ENCODE data around the gene ZBTB8A. TPM values are rescaled to one million over a fixed set of nuclear protein-coding genes. Genes with fewer than 3 reads are reported as not detected.

ZBTB8A gene
- total RNA-seq, 1 donor from 2014 or later = 10.7 TPM

DNA sequence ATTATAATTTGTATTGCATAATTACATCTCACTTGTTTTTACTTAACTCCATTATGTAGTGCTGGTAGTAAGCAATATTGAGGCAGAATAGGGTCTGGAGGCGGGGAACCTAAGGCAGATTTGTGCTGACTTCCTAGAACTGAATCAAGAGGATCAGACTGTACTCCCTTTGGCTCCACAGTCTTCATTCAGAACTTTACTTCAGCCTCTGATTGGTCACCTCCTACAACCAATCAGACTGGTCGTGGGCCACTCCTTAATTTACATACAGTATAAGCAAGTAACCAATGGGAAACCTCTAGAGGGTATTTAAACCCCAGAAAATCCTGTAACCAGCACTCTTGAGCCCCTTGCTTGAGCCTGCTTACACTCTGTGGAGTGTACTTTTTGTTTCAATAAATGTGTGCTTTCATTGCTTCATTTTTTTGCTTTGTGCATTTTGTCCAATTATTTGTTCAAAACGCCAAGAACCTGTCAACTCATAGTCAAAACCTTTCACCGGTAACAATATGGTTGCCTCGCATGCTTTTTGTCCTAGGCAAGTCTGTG, 79.5 kb downstream of the ZBTB8A start:
- peaks cover 18% of the 10 kb centered on the region for H3K36me3 Mint-ChIP-seq (ENCODE audit: unreplicated experiment)
- no peaks in the 10 kb centered on the region for H3K9me3 Mint-ChIP-seq (ENCODE audit: unreplicated experiment)
- H3K27ac Mint-ChIP-seq (ENCODE audit: unreplicated experiment) = no peak overlapping the region
- H3K4me3 Mint-ChIP-seq (ENCODE audit: unreplicated experiment) = no peak overlapping the region
- H3K27me3 Mint-ChIP-seq (ENCODE audit: unreplicated experiment) = no peaks in the 10 kb centered on the region
- DNase-seq (ENCODE audit: extremely low spot score, unreplicated experiment) = no peak
- no peaks in the 10 kb centered on the region for H3K4me1 Mint-ChIP-seq (ENCODE audit: unreplicated experiment)
- TF ChIP-seq, protein P1, sequence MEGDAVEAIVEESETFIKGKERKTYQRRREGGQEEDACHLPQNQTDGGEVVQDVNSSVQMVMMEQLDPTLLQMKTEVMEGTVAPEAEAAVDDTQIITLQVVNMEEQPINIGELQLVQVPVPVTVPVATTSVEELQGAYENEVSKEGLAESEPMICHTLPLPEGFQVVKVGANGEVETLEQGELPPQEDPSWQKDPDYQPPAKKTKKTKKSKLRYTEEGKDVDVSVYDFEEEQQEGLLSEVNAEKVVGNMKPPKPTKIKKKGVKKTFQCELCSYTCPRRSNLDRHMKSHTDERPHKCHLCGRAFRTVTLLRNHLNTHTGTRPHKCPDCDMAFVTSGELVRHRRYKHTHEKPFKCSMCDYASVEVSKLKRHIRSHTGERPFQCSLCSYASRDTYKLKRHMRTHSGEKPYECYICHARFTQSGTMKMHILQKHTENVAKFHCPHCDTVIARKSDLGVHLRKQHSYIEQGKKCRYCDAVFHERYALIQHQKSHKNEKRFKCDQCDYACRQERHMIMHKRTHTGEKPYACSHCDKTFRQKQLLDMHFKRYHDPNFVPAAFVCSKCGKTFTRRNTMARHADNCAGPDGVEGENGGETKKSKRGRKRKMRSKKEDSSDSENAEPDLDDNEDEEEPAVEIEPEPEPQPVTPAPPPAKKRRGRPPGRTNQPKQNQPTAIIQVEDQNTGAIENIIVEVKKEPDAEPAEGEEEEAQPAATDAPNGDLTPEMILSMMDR (IDR thresholded peaks at IDR 0.05) = no peak

DNA sequence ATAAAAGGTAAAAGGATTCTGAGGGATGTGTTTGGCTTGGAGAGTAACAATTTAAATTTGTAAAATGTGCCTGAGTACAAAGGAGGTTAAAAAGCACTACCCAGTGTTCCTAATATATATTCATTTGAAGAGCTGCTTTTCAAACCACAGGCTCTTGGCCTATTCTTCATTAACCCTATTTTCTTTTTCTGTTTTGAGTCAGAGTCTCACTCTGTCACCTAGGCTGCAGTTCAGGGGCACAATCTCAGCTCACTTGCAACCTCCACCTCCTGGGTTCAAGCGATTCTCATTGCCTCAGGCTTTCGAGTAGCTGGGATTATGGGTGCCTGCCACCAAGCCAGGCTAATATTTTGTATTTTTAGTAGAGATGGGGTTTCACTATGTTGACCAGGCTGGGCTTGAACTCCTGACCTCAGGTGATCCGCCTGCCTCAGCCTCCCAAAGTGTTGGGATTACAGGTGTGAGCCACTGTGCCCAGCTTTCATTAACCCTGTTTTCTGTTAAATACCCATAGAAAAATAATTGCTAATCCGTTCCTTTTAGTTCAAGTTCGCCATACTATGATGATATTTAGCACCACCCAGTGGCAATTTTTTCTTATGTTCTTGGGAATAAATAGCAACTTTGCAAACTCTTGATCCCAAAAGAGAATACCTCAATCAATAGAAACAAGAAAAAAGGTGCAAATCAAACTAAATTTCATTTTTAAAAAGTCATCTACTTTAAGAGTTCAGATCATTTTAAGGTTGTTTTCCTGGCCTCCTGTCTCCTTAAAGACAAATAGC, 80.7 kb downstream of the ZBTB8A start:
- TF ChIP-seq, protein P1 (IDR thresholded peaks at IDR 0.05) = peak; percentile 42
- H3K4me1 Mint-ChIP-seq (ENCODE audit: unreplicated experiment) = no peaks in the 10 kb centered on the region
- no peak overlapping the region for H3K4me3 Mint-ChIP-seq (ENCODE audit: unreplicated experiment)
- H3K27me3 Mint-ChIP-seq (ENCODE audit: unreplicated experiment) = no peaks in the 10 kb centered on the region
- H3K27ac Mint-ChIP-seq (ENCODE audit: unreplicated experiment) = no peak overlapping the region
- DNase-seq (ENCODE audit: extremely low spot score, unreplicated experiment) = no peak
- H3K36me3 Mint-ChIP-seq (ENCODE audit: unreplicated experiment) = peaks cover 18% of the 10 kb centered on the region
- no peaks in the 10 kb centered on the region for H3K9me3 Mint-ChIP-seq (ENCODE audit: unreplicated experiment)

DNA sequence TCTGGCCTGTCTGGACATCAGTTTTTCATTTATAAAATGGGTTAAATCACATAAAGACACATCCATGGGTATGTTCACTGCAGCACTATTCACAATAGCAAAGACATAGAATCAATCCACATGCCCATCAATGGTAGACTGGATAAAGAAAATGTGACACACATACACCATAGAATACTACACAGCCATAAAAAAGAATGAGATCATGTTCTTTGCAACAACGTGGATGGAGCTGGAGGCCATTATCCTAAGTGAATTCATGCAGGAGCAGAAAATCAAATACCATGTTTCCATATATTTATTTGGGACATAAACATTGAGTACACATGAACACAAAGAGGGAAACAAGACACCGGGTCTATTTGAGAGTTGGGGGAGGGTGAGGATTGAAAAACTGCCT, 83.0 kb downstream of the ZBTB8A start:
- peaks cover 18% of the 10 kb centered on the region for H3K36me3 Mint-ChIP-seq (ENCODE audit: unreplicated experiment)
- no peak overlapping the region for H3K4me3 Mint-ChIP-seq (ENCODE audit: unreplicated experiment)
- TF ChIP-seq, protein P1 (IDR thresholded peaks at IDR 0.05) = no peak
- DNase-seq (ENCODE audit: extremely low spot score, unreplicated experiment) = no peak
- no peaks in the 10 kb centered on the region for H3K27me3 Mint-ChIP-seq (ENCODE audit: unreplicated experiment)
- H3K4me1 Mint-ChIP-seq (ENCODE audit: unreplicated experiment) = no peaks in the 10 kb centered on the region
- no peak overlapping the region for H3K27ac Mint-ChIP-seq (ENCODE audit: unreplicated experiment)
- H3K9me3 Mint-ChIP-seq (ENCODE audit: unreplicated experiment) = no peaks in the 10 kb centered on the region

DNA sequence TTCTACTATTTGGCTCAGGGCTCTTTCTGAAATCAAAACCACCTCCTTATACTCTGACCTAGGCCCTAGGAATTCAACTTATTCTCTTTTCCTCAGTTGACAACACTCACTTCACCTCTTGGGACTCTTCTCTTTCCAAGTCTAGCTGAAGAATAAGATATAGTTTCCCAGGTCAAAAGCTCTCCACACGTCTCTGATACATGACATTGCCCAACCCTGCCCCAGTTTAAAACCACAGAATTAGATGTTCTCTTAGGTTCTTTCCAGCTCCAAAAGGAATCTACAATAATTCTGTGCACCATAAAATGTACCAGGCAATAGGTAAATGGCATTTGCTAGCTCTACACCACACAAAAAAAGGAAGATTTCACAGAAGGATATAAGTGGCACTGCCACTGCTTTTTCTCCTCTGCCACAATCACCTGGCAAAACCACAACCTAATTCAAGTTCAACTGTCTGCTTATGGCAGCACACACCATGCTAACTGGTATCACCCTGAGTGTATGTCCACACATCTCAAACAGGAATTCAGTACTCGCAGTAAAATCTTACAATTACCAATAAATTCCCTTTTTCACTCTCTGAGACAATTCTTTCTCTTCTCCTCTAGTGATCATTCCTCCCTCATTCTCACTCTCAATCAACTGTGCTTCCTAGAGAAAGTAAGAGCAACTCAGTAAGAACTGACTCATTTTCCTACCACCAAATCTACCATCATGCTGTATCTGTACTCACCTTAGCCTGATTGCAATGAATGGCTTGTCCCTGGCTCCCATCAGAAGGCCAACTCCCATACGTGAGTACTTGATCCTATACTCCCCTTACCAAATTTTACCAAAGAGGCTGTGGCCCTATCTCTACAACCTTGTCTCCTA, 83.8 kb downstream of the ZBTB8A start:
- TF ChIP-seq, protein P1 (IDR thresholded peaks at IDR 0.05) = no peak
- Mint-ChIP-seq H3K27me3 (ENCODE audit: unreplicated experiment) (no peaks in the 10 kb centered on the region), H3K27ac (ENCODE audit: unreplicated experiment) (no peak overlapping the region), H3K36me3 (ENCODE audit: unreplicated experiment) (peaks cover 22% of the 10 kb centered on the region), H3K4me1 (ENCODE audit: unreplicated experiment) (no peaks in the 10 kb centered on the region), H3K9me3 (ENCODE audit: unreplicated experiment) (no peaks in the 10 kb centered on the region), H3K4me3 (ENCODE audit: unreplicated experiment) (no peak overlapping the region)
- no peak for DNase-seq (ENCODE audit: extremely low spot score, unreplicated experiment)

DNA sequence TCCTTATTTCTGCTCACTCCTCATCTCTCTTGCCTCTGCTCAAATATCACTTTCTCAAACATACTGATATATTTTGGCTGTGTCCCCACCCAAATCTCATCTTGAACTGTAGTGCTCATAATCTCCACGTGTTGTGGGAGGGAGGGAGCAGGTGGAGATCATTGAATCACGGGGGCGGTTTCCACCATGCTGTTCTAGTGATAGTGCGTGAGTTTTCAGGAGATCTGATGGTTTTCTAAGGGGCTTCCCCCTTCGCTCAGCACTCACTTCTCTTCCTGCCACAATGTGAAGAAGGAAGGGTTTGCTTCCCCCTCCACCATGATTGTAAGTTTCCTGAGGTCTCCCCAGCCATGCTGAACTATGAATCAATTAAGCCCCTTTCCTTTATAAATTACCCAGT, 84.5 kb downstream of the ZBTB8A start:
- H3K9me3 Mint-ChIP-seq (ENCODE audit: unreplicated experiment) = no peaks in the 10 kb centered on the region
- H3K4me3 Mint-ChIP-seq (ENCODE audit: unreplicated experiment) = no peak overlapping the region
- peaks cover 22% of the 10 kb centered on the region for H3K36me3 Mint-ChIP-seq (ENCODE audit: unreplicated experiment)
- H3K4me1 Mint-ChIP-seq (ENCODE audit: unreplicated experiment) = no peaks in the 10 kb centered on the region
- no peak for DNase-seq (ENCODE audit: extremely low spot score, unreplicated experiment)
- H3K27ac Mint-ChIP-seq (ENCODE audit: unreplicated experiment) = no peak overlapping the region
- TF ChIP-seq, protein P1 (IDR thresholded peaks at IDR 0.05) = no peak
- H3K27me3 Mint-ChIP-seq (ENCODE audit: unreplicated experiment) = no peaks in the 10 kb centered on the region
